HepG2 (cell line): Measurements from ENCODE around the gene ZNF629. TPM values are rescaled to one million over a fixed set of nuclear protein-coding genes. Genes with fewer than 3 reads are reported as not detected.

Experiments used
- ATF3 ChIP-seq: sonication (generic); formaldehyde crosslinking; IDR thresholded peaks from 2 replicates; pipeline ENCODE4 v1.4.0; 2020; ENCODE audit warnings: missing genetic modification reagents
- HOXA9 ChIP-seq: sonication (generic); formaldehyde crosslinking; IDR thresholded peaks from 2 replicates; pipeline ENCODE4 v1.8.1; 2022; ENCODE audit warnings: missing genetic modification reagents, mild to moderate bottlenecking, moderate library complexity, borderline replicate concordance
- KAT2B ChIP-seq: fragments of 150-350 bp; IDR thresholded peaks from 2 replicates; pipeline ENCODE4 v1.6.1; 2014; ENCODE audit warnings: low read depth, low read length, borderline replicate concordance
- KLF9 ChIP-seq: IDR thresholded peaks from 2 replicates; pipeline ENCODE4 v1.6.1; 2016; ENCODE audit warnings: low read depth
- SOX5 ChIP-seq: IDR thresholded peaks from 2 replicates; pipeline ENCODE4 v1.6.1; 2016; ENCODE audit warnings: borderline replicate concordance
- STAG1 ChIP-seq: sonication (generic); formaldehyde crosslinking; IDR thresholded peaks from 2 replicates; pipeline ENCODE4 v1.4.0; 2020; ENCODE audit warnings: missing genetic modification reagents
- TCF7 ChIP-seq: sonication (generic); IDR thresholded peaks from 2 replicates; pipeline ENCODE4 v1.6.1; 2016; ENCODE audit warnings: antibody characterized with exemption, low read depth
- TMF1 ChIP-seq: sonication (generic); formaldehyde crosslinking; IDR thresholded peaks from 2 replicates; pipeline ENCODE4 v1.8.1; 2022; ENCODE audit warnings: low read depth, missing genetic modification reagents
- U2AF1 ChIP-seq: fragments of 200-400 bp; formaldehyde crosslinking; optimal IDR thresholded peaks from 2 replicates; pipeline ENCODE3; 2017; ENCODE audit warnings: mild to moderate bottlenecking, low read depth, low read length
- YEATS2 ChIP-seq: sonication (generic); formaldehyde crosslinking; IDR thresholded peaks from 2 replicates; pipeline ENCODE4 v1.4.0; 2020; ENCODE audit warnings: missing genetic modification reagents, borderline replicate concordance
- ZFX ChIP-seq: sonication (generic); formaldehyde crosslinking; IDR thresholded peaks from 2 replicates; pipeline ENCODE4 v1.4.0; 2020; ENCODE audit warnings: mild to moderate bottlenecking, low read depth, missing genetic modification reagents, moderate library complexity
- ZNF282 ChIP-seq: fragments of 450-650 bp; IDR thresholded peaks from 2 replicates; pipeline ENCODE4 v1.6.1; 2018; ENCODE audit not compliant: partially characterized antibody
- ZNF331 ChIP-seq: sonication (generic); formaldehyde crosslinking; IDR thresholded peaks from 2 replicates; pipeline ENCODE4 v1.4.0; 2020; ENCODE audit warnings: missing genetic modification reagents
- ZNF639 ChIP-seq: conservative IDR thresholded peaks from 2 replicates; pipeline ENCODE4 v1.6.1; 2018; ENCODE audit warnings: missing genetic modification reagents
- ZNF772 ChIP-seq: sonication (generic); formaldehyde crosslinking; IDR thresholded peaks from 2 replicates; pipeline ENCODE4 v1.5.0; 2020; ENCODE audit warnings: mild to moderate bottlenecking, missing genetic modification reagents
- ZSCAN30 ChIP-seq: sonication (generic); formaldehyde crosslinking; IDR thresholded peaks from 2 replicates; pipeline ENCODE4 v1.5.0; 2020; ENCODE audit warnings: mild to moderate bottlenecking, missing genetic modification reagents
- polyA plus RNA-seq, 8 experiments: library from polyadenylated mRNA; depleted of rRNA in 3 of 8; stranded (reverse) in 7 of 8; unstranded in 1 of 8; fragments of >200 nt; fragmentation: Illumina TruSeq in 4 of 8; extraction: Trizol in 4 of 8; gene quantifications; 2 replicates each; pipeline versions ENCODE4 v1.2.1 to v1.2.3, GENCODE V29; 2011 to 2016; ENCODE audit warnings: low read depth in 4 of 8, missing spikeins in 1 of 8, mixed read lengths in 1 of 8; ENCODE audit not compliant: insufficient read depth in 1 of 8
- total RNA-seq, 5 experiments: library from RNA; depleted of rRNA; stranded (reverse); fragments of >200 nt; fragmentation: Illumina TruSeq; extraction: Trizol; gene quantifications; 2 replicates each; pipeline ENCODE4 v1.2.3, GENCODE V29; 2016; ENCODE audit warnings: low read depth in 1 of 5
- TF ChIP-seq, protein P1 (sequence below), 2 experiments: fragments of 450-650 bp in 1 of 2; sonication (generic) in 1 of 2; formaldehyde crosslinking in 1 of 2; IDR thresholded peaks; 2 replicates each; pipeline versions ENCODE4 v1.6.1 to v1.8.0; 2016 to 2022; ENCODE audit warnings: antibody characterized with exemption in 1 of 2, mild to moderate bottlenecking in 1 of 2, missing genetic modification reagents in 1 of 2
- TF ChIP-seq, protein P2 (sequence below): IDR thresholded peaks from 2 replicates; pipeline ENCODE4 v1.6.1; 2016

ZNF629 gene
- total and polyA plus RNA-seq, 2 of the 13 experiments (the other 11 are each of a cell fraction or from before 2014, with no cell fraction given) = 6.1 to 16.5 TPM

GRCh38 chr16:30805370-30806169 is 18.6 kb upstream of the ZNF629 start (continued):
- TF ChIP-seq, protein P1, sequence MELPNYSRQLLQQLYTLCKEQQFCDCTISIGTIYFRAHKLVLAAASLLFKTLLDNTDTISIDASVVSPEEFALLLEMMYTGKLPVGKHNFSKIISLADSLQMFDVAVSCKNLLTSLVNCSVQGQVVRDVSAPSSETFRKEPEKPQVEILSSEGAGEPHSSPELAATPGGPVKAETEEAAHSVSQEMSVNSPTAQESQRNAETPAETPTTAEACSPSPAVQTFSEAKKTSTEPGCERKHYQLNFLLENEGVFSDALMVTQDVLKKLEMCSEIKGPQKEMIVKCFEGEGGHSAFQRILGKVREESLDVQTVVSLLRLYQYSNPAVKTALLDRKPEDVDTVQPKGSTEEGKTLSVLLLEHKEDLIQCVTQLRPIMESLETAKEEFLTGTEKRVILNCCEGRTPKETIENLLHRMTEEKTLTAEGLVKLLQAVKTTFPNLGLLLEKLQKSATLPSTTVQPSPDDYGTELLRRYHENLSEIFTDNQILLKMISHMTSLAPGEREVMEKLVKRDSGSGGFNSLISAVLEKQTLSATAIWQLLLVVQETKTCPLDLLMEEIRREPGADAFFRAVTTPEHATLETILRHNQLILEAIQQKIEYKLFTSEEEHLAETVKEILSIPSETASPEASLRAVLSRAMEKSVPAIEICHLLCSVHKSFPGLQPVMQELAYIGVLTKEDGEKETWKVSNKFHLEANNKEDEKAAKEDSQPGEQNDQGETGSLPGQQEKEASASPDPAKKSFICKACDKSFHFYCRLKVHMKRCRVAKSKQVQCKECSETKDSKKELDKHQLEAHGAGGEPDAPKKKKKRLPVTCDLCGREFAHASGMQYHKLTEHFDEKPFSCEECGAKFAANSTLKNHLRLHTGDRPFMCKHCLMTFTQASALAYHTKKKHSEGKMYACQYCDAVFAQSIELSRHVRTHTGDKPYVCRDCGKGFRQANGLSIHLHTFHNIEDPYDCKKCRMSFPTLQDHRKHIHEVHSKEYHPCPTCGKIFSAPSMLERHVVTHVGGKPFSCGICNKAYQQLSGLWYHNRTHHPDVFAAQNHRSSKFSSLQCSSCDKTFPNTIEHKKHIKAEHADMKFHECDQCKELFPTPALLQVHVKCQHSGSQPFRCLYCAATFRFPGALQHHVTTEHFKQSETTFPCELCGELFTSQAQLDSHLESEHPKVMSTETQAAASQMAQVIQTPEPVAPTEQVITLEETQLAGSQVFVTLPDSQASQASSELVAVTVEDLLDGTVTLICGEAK (IDR thresholded peaks at IDR 0.05) = peak; percentile 42; the same call in 1 of the 2 replicates
- TF ChIP-seq, protein P1 (CRISPR knock-in tag; IDR thresholded peaks at IDR 0.05) = peak; percentile 90
- peak; percentile 91; the same call in 1 of the 2 replicates for TF ChIP-seq TMF1 (CRISPR knock-in tag)
- 0 out of 2 replicates have a peak, but pooled peaks have one; percentile 16 for TF ChIP-seq HOXA9 (CRISPR knock-in tag)
- no peak for TF ChIP-seq ZNF282
- peak; percentile 94 for TF ChIP-seq ZNF331 (CRISPR knock-in tag)
- TF ChIP-seq ZNF772 (CRISPR knock-in tag) = peak; percentile 96
- TF ChIP-seq SOX5 = peak; percentile 72; the same call in 1 of the 2 replicates
- peak; percentile 89 for TF ChIP-seq ZNF639 (CRISPR knock-in tag)
- no peak for TF ChIP-seq TCF7
- peak; percentile 98 for TF ChIP-seq ZFX
- peak; percentile 48; the same call in 1 of the 2 replicates for TF ChIP-seq STAG1 (CRISPR knock-in tag)
- peak; percentile 90; the same call in 1 of the 2 replicates for TF ChIP-seq KLF9
- TF ChIP-seq ATF3 = peak; percentile 77
- peak; percentile 87 for TF ChIP-seq U2AF1
- TF ChIP-seq KAT2B = no peak
- TF ChIP-seq, protein P2, sequence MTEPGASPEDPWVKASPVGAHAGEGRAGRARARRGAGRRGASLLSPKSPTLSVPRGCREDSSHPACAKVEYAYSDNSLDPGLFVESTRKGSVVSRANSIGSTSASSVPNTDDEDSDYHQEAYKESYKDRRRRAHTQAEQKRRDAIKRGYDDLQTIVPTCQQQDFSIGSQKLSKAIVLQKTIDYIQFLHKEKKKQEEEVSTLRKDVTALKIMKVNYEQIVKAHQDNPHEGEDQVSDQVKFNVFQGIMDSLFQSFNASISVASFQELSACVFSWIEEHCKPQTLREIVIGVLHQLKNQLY (CRISPR knock-in tag) = peak; percentile 64; the same call in 1 of the 2 replicates
- peak; percentile 88; the same call in 1 of the 2 replicates for TF ChIP-seq ZSCAN30 (CRISPR knock-in tag)
- TF ChIP-seq YEATS2 (CRISPR knock-in tag) = peak; percentile 97
